ENCODE results near the gene ADGRB3.
"Not testable (repeated sequence)": the region's sequence is repeated elsewhere in the genome, so short reads cannot be mapped to it uniquely, and the experiment has no call there.

The ADGRB3 gene

DNA sequence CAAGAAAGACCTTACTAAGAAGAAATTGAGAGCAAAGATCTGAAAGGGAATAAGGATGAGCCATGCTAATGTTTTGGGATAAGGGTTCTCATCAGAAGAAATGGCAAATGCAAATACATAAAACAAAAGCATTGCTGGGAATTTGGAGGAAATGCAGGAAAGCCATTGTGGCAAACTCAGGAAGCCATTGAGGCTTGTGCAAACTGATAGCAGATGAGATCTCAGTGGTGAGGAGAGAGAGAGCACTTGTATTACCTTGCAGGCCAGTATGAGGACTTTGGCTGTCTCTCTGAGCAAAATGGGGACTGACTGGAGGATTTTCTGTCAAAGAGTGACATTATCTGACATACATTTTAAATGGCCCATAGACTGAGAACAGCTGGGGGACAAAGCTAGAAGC is 103.0 kb downstream of the ADGRB3 start:
- H3K4me3 ChIP-seq (ENCODE audit: low read depth, low read length), result no peak overlapping the region
- TF ChIP-seq CTCF (IDR thresholded peaks at IDR 0.05; ENCODE audit: low read depth, low read length), result no peak

DNA sequence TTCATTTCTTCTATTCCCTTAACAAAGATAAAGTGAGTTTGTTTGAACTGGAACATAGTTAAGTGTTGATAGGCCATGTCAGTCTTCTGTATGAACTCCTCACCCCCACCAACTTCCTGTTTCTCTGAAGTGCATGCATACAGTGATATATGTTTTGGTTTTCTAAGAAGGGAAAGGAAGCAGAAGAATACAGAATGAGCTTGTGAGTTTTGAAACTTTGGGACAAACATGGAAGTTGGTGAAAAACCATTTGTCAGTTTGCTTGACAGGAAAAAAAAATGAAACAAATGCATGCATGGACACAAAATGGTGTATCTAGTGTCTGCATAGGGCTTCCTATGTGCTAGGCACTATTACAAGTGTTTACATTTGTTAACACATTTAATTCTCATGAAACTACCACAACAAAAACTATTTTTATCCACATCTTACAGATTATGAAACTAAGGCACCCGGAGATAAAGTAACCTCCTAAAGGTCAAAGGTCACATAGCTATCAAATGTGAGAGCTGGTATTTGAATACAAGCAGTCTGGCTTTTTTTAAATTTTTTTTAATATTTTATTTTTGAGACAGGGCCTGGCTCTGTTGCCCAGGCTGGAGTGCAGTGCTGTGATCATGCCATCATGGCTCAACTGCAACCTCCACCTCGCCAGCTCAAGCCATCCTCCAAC is 105.9 kb downstream of the ADGRB3 start:
- TF ChIP-seq CTCF (IDR thresholded peaks at IDR 0.05; ENCODE audit: low read depth, low read length), result no peak
- H3K4me3 ChIP-seq (ENCODE audit: low read depth, low read length), result no peak overlapping the region

DNA sequence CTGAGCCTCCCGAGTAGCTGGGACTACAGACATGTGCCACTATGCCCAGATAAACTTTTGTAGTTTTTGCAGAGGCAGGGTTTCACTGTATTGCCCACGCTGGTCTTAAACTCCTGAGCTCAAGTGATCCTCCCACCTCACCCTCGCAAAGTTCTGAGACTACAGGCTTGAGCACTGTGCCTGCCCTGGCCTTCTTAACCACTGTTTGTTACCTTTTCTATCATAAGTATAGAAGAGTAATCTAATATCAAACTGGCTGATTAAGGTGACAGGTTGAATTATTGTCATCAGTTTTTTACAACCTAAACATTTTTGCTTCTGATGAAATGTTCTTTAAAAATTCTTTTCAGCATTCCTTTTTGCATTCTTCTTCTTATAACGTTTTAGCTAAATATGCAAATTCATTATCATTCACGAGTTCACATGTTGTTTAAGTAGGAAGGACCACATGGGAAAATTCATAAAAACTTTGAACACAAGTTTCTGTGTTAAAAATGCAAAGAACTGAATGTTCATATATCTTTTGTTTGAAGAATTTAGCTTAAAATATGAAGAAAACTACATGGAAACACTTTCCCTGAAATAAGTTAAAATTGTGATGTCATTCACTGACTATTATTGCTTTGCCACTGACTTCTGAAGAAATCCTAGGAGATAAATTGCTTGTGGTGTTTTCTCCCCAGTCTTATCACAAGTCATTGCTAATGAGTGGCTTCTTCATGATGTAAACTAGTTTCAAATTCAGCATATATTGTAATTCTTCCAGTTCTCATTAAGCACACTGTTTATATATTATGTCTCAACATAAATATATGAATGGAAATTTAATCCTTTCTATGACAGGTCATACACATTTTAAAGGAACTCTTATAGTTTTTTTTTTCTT is 106.7 kb downstream of the ADGRB3 start:
- H3K4me3 ChIP-seq (ENCODE audit: low read depth, low read length), result no peak overlapping the region
- no peak for TF ChIP-seq CTCF (IDR thresholded peaks at IDR 0.05; ENCODE audit: low read depth, low read length)

DNA sequence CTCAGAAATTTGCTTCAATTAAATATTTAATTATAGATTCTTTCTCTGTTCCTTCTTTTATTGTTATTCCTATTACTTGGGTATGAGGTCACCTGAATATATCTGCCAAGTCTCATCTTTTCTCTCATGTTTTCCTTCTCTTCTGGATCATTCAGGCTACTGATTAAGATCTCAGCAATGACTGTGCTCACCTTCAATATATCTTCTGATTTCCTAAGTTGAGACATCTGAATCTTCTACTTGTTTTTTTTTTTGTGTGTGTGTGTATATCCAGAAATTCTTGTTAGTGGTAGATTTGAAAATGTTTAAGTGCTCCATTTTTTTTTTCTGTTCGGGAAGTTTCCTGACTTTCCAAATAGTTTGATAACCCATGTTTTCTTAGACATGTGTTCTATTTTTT is 108.0 kb downstream of the ADGRB3 start:
- no peak overlapping the region for H3K4me3 ChIP-seq (ENCODE audit: low read depth, low read length)
- TF ChIP-seq CTCF (IDR thresholded peaks at IDR 0.05; ENCODE audit: low read depth, low read length), result no peak

GRCh38 chr6:68744376-68744775 is 109.3 kb downstream of the ADGRB3 start:
- H3K4me3 ChIP-seq (ENCODE audit: low read depth, low read length), result not testable (repeated sequence)

DNA sequence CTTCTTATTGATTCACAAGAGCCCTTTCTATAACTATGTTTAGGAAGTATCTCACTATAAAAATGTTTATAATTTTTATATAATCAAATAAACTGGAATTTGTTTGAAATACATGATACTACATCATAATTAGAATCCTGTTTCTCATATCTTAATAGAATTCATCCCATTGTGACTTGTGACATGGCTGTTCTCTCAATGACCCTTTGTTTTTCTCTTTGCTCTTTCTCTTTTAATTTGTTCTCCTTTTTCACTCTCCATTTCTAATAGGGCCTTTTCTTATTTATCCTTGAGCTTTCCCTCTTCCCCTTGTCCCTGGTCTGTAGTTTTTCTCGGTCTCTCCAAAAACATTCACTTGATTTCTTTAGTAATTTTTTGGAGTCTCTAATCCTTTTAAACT is 111.3 kb downstream of the ADGRB3 start:
- TF ChIP-seq CTCF (IDR thresholded peaks at IDR 0.05; ENCODE audit: low read depth, low read length), result no peak
- H3K4me3 ChIP-seq (ENCODE audit: low read depth, low read length), result no peak overlapping the region

GRCh38 chr6:68747110-68747790 is 112.2 kb downstream of the ADGRB3 start:
- TF ChIP-seq CTCF (IDR thresholded peaks at IDR 0.05; ENCODE audit: low read depth, low read length), result no peak
- no peak overlapping the region for H3K4me3 ChIP-seq (ENCODE audit: low read depth, low read length)

- H3K4me3 ChIP-seq (ENCODE audit: low read depth, low read length), result not testable (repeated sequence)
These were observed 112.8 kb downstream of the ADGRB3 start for GRCh38 chr6:68747832-68748231.
